HG03432 (cell line): ENCODE results near the gene GNG12.

ENCODE experiments used
- ATAC-seq: cut with Tn5 transposase; IDR thresholded peaks from one replicate; pipeline ENCODE4 v1.9.1; 2021; ENCODE audit warnings: mild to moderate bottlenecking, moderate library complexity; ENCODE audit not compliant: unreplicated experiment

Gene GNG12

GRCh38 chr1:67843331-67843730, 10.1 kb upstream of the GNG12 start:
- no peak for ATAC-seq

- no peak for ATAC-seq
Observed at GRCh38 chr1:67840449-67840848, 7.2 kb upstream of the GNG12 start.

DNA sequence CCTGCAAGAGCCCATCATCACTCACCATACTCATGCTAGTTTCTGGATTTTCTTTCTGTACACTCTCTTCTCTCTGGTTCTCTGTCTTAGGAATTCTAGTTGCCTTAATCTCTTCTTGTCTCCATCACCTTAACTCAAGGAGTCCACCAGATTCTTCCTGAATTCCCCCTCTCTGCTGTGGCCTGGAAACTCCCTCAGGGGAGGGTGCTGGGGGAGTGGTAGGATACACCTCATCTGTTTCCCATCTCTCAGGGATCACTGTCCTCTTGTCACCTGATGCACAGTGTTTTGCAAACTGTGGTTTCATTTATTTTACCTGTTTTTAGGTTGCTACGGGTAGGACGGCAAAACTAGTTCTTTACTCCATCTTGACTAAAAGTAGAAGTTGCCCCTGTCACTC, 6.6 kb upstream of the GNG12 start:
- no peak for ATAC-seq

DNA sequence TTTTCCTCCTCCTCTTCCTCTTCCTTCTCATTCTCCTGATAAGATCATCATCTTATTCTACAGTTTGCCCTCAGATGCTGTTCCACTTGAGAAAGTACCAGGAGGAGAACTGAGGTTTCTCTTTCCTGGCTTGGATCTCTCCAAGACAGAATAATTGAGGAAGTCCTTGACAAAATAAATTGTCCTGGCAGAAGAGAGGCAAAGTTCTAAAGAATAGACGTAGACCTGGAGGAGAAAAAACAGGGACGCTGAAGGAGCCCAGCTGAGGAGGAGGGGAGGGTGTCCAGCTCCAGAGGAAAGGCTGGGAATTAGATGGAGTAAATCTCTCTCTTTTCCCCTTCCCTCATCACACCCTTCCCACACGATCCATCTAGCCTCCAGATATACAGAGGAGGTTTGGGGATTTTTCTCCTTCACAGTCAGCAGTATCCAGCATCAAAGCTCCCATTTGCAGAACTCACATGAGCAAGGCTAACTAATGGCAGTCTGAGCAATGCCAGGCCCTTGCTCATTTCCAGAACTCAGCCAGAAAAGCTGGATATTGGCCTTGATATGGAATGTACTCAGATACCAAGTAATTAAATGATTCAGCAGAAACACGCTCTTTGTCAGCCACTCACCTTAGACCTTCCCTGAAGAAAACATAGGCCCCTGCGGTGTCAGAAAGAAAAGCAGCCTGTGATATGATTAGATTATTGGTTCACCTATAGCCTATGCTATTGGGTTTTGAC, 5.1 kb upstream of the GNG12 start:
- ATAC-seq = no peak

DNA sequence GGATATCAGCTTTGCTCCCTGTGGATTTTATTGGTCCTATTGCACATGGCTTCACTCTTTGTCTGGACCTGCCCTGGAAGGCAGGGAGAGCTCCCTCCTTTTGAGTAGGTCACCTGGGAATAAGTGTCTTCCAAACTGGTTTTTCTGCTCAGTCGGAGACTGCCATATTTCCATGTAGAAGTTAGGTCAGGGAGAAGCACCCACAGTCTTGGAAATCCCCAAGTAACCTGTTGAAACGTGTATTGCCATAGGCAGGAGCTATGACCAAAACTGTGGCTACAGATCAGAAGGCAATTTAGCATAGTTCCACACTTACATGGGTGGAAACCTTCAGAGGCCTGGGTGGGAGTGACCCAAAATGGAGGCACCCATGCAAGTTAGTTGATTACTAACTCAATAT, 3.5 kb upstream of the GNG12 start:
- ATAC-seq = no peak

DNA sequence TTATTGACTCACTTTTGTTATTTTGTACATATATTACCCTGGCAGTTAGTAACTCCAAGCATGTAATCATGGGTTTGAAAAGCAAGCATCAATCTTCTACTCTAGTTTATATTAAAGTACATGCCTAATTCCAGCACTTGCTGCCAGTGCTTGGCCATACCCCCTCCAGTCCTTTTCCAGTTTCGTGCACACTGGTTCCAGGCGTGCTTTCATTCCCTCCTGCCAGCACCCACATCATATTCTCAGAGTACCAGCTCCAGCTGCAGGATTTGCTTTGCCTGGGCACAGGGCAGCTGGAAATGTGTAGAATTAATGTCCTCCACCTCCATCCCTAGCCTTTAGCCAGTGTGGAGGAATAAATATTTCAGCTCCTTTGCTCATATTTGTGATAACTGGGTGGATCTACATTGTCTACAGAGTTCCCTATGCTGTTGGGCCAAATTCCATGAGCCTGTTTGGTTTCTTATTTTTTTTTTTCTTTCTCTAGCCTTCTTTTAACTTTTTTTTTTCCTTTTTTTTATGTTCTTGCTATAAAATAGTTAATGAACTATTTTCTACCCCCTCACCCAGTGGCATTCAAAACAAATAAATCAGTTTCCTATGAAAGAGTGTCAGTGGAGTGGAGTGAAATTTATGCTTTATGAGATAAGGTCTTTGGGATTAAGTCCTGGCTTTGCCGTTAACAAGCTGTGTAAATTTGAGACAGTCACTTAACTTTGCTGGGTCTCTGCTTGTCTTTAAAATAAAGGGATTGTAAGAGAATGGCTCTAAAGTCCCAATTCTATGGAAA, 2.6 kb upstream of the GNG12 start:
- no peak for ATAC-seq

- ATAC-seq = no peak
Observed at GRCh38 chr1:67834246-67834877, 1.1 kb upstream of the GNG12 start.

DNA sequence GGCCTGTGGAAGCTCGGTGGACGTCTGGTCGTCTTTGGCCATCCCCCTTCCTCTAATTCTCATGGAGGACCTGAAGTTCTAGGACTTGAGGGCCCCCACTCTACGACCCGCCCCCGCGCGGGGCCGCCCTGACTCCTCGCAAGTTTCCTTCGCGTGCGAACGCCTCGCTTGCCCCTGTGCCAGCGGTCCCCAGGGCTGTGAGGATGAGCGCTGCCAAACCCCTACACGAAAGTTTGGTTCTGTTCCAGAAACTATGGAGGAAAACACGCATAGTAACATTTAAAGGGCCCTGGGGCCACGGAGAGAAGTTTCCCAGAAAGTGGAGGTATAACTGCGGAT, 304 bp upstream of the GNG12 start:
- ATAC-seq = peak; percentile 4

- no peak for ATAC-seq
Observed at GRCh38 chr1:67831850-67832513, 1.3 kb downstream of the GNG12 start.

- ATAC-seq = no peak
Observed at GRCh38 chr1:67830928-67831830, 2.1 kb downstream of the GNG12 start.

GRCh38 chr1:67830226-67830625, 3.0 kb downstream of the GNG12 start:
- ATAC-seq = no peak

DNA sequence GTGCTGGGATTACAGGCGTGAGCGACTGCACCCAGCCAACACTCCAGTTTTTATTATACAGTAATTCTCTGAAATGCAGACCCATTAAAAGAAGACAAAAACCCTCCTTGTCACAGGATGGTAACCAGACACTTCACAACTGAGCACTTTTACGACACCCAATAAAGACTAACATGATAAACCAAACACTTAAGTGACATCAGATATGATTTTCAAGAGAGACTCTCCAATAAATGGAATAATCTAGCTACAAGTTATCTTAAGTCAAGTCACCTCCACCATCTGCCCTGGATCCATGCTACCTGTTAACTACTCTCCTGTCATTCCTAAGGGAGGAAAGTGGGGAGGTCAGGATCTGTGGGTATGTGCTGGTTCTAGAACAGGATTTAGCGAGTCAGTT, 5.6 kb downstream of the GNG12 start:
- ATAC-seq = no peak

DNA sequence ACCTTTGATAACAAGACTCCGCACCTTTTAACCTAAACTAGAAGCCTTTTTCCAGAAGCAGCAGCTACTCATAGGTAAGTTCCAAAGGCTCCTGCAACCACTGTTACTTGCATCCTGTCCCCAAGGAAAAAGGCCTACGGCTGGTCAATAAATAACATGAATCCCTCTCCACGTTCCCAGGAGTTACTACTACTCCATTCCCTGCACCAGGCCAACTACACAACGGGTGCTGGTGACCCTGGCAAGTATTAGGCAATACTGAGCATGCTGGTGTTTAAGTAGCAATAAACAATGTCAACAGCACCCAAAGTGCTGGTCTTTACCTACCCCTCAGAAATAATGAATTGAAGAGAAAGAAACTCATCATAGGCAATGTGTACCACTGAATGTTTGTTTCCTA, 7.7 kb downstream of the GNG12 start:
- ATAC-seq = no peak

DNA sequence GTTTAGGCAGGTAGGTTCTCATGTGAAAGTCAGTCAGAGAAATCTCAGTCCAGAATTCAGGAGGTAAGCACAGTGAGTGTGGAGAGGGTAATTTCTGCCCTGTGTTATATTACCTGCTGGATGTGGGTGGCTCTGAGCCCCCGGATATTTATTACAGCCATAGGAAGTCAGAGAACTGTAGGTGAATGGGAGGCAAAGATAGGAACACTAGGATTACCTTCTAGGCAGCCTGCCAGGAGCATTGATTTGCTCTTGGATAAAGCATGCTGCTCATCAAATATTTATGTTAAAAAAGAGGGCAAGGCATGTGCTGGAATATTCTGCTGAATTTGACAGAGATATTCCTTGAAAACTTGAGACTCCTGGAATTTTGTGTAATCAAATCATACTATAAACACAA, 8.5 kb downstream of the GNG12 start:
- no peak for ATAC-seq

DNA sequence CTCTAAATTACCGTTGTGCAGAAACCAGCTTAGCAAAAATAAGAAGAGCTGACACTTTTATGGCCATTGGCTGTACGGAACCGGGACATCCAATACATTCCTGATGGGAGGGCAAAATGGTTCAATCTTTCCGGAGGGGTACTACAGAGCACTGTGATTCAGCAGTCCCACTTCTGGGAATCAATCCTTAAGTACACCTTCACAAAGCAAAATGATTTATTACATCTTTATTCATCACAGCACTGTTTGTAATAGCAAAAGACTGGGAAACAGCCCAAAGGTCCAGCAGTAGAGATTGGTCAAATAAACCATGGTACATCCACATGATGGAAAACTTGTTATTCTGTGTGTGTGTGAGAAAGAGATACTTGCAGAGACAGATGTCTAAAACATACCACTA, 9.7 kb downstream of the GNG12 start:
- no peak for ATAC-seq

GRCh38 chr1:67821263-67821662, 12.0 kb downstream of the GNG12 start:
- ATAC-seq = no peak

- no peak for ATAC-seq
Observed at GRCh38 chr1:67818725-67819301, 14.5 kb downstream of the GNG12 start.

DNA sequence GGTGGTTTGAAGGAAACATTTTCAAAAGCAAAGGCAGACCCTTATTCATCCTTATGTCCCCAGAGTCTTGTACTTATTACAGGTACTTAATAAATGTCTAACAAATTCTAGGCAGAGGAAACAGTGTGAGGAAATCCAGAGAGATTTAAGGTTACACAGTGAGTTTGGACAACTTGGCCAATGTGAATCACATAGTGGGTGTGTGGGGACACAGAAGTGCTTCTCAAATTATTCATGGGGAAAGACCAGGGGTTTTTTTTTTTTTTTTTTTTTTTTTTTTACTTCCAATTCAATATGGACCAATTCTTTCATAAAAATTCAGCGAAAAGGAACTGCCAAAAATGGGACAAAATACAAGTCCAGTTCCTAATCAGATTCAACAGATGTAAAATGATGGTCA, 15.1 kb downstream of the GNG12 start:
- no peak for ATAC-seq

GRCh38 chr1:67817319-67817718, 15.9 kb downstream of the GNG12 start:
- ATAC-seq = no peak

DNA sequence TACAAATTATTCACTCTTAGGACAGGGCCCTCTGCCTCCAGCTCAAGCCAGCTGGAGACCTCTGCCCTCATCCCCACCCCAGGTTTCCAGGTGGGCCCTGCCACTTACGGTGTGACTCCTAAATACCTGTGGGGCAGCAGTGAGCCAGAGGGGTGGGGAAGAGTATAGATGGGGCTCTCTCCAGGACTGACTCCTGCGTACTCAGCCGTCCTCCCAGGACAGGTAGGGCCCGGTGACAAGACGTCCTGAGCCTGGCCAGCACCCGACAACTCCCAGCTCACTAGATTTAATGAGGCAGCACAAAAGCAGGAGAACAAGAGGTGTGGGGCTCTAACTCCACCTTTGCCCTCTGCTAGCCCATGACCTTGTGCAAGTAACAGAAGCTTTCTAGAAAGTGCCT, 16.8 kb downstream of the GNG12 start:
- no peak for ATAC-seq
